ENCODE results near the gene TM4SF20.
"Not testable (repeated sequence)": the region's sequence is repeated elsewhere in the genome, so short reads cannot be mapped to it uniquely, and the experiment has no call there.

Gene TM4SF20

DNA sequence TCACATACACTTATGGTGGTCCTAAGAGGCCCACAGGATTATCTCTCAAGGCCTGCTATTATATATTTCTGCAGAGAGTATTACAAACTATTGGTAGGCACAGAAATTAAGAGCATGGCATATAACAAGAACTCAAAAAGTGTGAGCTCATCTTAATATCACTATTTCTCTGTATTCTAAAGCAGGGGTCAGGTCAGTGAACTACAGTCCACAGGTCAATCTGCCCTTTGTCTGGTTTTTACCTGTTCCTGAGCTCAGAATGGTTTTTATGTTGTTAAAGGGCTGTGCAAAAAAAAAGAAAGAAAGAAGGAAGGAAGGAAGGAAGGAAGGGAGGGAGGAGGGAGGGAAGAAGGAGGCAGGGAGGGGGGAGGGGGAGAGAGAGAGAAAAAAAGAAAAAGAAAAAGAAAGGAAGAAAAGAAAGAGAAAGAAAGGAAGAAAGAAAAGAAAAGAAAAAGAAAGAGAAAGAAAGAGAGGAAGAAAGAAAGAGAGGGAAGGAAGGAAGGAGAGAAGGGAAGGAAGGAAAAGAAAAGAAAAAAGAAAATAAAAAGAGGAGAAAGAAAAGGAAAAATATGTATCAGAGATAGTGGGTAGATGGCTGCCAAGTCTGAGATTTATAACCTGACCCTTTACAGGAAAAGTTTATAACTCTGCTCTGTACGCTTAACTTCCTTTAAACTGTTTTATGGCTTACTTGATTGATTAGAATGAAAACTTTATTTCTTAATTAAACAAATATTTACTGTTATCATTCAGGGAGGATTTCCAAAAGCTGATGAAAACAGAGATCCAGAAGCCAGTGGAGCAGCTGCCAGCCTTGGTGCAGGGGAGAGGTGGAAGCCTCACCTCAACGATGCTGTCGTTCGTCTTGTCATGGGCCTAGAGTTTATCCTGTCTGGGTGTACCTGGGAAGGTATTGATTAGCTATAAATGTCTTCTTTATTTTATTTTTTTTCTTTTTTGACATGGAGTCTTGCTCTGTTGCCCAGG, 19.9 kb upstream of the TM4SF20 start:
- H3K4me1 ChIP-seq (ENCODE audit: control insufficient read depth, insufficient read depth, low read length), result no peaks in the 10 kb centered on the region
- no peak for DNase-seq (ENCODE audit: low read depth, low spot score)
- H3K4me3 ChIP-seq (ENCODE audit: low read length), result no peak overlapping the region
- H3K27ac ChIP-seq (ENCODE audit: low read length), result no peak overlapping the region
- H3K9me3 ChIP-seq (ENCODE audit: control insufficient read depth, insufficient read depth, low read length), result no peaks in the 10 kb centered on the region
- no peaks in the 10 kb centered on the region for H3K36me3 ChIP-seq (ENCODE audit: control insufficient read depth, insufficient read depth, low read length)
- no peaks in the 10 kb centered on the region for H3K27me3 ChIP-seq (ENCODE audit: control insufficient read depth, insufficient read depth, low read length)
- WGBS (ENCODE audit: insufficient coverage, insufficient read length), result no CpG with 5 or more reads among the region's 4 CpGs

DNA sequence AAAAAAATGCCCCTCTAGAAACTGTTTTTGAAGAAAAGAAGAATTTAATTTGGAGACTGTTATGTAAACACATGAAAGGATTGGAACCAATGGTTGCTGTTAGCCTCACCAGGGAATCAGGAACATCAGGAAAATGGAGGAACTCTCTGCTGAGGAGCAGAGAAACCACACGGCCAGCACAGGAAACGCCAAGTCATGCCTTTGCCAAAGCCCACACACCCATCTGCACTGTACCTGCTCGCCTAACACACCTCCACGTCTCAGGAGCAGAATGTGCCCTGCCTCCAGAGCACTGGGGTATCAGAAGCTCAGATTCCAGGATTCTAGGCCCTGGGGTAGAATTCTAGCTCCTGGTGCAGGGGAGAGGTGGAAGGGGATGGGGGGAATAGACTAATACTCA, 18.5 kb upstream of the TM4SF20 start:
- H3K27ac ChIP-seq (ENCODE audit: low read length), result no peak overlapping the region
- no peaks in the 10 kb centered on the region for H3K4me1 ChIP-seq (ENCODE audit: control insufficient read depth, insufficient read depth, low read length)
- no CpG with 5 or more reads among the region's 4 CpGs for WGBS (ENCODE audit: insufficient coverage, insufficient read length)
- DNase-seq (ENCODE audit: low read depth, low spot score), result no peak
- H3K36me3 ChIP-seq (ENCODE audit: control insufficient read depth, insufficient read depth, low read length), result no peaks in the 10 kb centered on the region
- no peaks in the 10 kb centered on the region for H3K27me3 ChIP-seq (ENCODE audit: control insufficient read depth, insufficient read depth, low read length)
- no peaks in the 10 kb centered on the region for H3K9me3 ChIP-seq (ENCODE audit: control insufficient read depth, insufficient read depth, low read length)
- H3K4me3 ChIP-seq (ENCODE audit: low read length), result no peak overlapping the region

DNA sequence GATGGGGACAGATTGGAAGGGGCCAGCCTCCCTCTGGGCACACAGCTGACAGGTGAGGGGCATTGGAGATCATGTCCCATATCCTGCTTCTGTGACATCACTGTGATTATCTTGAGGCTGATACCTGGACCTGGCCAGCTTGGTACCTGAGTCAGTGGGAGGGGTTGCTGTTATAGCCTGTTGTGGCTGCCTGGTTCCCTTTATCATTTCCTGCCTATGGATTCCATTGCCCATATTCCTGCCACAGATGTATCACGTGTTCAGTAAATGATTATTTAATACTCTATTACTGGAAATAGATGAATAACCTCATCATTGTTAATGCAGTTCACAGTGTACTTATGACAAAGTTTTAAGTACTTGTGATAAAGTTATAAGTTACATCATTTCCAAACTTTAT, 16.4 kb upstream of the TM4SF20 start:
- Histone ChIP-seq H3K4me1 (ENCODE audit: control insufficient read depth, insufficient read depth, low read length) (no peaks in the 10 kb centered on the region), H3K27ac (ENCODE audit: low read length) (no peak overlapping the region), H3K36me3 (ENCODE audit: control insufficient read depth, insufficient read depth, low read length) (no peaks in the 10 kb centered on the region), H3K27me3 (ENCODE audit: control insufficient read depth, insufficient read depth, low read length) (no peaks in the 10 kb centered on the region), H3K4me3 (ENCODE audit: low read length) (no peak overlapping the region), H3K9me3 (ENCODE audit: control insufficient read depth, insufficient read depth, low read length) (no peaks in the 10 kb centered on the region)
- WGBS (ENCODE audit: insufficient coverage, insufficient read length), result no CpG with 5 or more reads among the region's 1 CpG
- DNase-seq (ENCODE audit: low read depth, low spot score), result no peak

DNA sequence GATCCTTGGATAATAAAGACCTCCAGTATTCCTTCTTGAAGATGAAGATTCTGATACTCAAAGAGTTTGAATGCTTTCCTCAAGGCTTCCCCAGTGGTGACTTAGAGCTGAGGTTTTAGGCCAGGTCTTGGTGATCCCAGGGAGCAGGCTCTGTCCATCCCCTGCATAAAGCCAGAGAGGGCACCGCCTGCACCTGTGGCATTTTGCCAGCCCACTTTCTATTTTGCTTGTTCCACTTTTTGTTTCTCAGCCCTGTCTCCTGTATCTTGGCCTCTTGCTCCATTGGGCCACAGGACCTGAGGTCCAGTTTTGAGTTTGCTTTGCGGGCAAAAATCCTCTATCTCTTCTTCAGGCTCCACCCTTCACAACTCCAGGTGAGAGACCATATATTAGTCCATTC, 15.3 kb upstream of the TM4SF20 start:
- Histone ChIP-seq H3K4me1 (ENCODE audit: control insufficient read depth, insufficient read depth, low read length) (no peaks in the 10 kb centered on the region), H3K4me3 (ENCODE audit: low read length) (no peak overlapping the region), H3K9me3 (ENCODE audit: control insufficient read depth, insufficient read depth, low read length) (no peaks in the 10 kb centered on the region)

DNA sequence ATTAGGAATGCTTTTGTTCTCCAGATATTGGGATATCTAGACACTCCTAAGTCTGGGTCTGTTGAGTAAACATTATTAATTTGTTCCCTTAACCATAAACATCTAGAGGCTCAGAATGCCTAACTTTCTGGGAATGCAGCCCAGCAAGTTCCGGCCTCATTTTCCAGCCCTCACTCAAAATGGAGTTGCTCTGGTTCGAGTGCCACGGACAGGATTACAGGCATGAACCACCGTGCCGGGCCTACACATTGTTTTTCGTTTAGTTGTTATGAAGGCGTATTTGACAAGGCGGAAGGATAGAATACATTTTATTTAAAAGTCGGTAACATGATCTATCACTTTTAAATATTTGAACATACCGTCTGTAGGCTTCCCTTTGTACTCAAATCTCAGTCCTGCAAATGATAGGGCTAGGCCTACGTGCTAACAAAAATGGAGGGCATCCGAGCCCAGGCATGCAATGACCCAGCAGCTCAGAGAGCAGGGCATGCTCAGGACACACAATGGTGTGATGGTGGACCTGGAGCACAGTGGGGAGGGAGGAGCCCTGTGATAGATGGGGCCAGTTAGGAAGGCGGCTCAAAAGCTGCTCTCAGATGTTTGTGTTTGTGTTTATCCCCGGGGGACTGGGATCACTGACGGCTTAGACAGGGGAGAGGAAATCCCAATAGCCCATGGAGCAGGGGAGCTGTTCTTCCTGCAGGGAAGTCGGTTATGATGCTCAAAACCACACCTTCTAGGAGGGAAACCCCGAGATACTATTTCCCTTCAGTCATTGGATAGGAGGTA, 11.6 kb upstream of the TM4SF20 start:
- no peaks in the 10 kb centered on the region for H3K27me3 ChIP-seq (ENCODE audit: control insufficient read depth, insufficient read depth, low read length)
- DNase-seq (ENCODE audit: low read depth, low spot score), result no peak
- no peak overlapping the region for H3K27ac ChIP-seq (ENCODE audit: low read length)
- no peaks in the 10 kb centered on the region for H3K9me3 ChIP-seq (ENCODE audit: control insufficient read depth, insufficient read depth, low read length)
- H3K36me3 ChIP-seq (ENCODE audit: control insufficient read depth, insufficient read depth, low read length), result no peaks in the 10 kb centered on the region
- no peaks in the 10 kb centered on the region for H3K4me1 ChIP-seq (ENCODE audit: control insufficient read depth, insufficient read depth, low read length)
- no CpG with 5 or more reads among the region's 17 CpGs for WGBS (ENCODE audit: insufficient coverage, insufficient read length)
- H3K4me3 ChIP-seq (ENCODE audit: low read length), result no peak overlapping the region

More for the DNA sequence above, 15.3 kb upstream of the TM4SF20 start:
- DNase-seq (ENCODE audit: low read depth, low spot score), result no peak
- WGBS (ENCODE audit: insufficient coverage, insufficient read length), result no CpG with 5 or more reads among the region's 2 CpGs
- Histone ChIP-seq H3K27ac (ENCODE audit: low read length) (no peak overlapping the region), H3K27me3 (ENCODE audit: control insufficient read depth, insufficient read depth, low read length) (no peaks in the 10 kb centered on the region), H3K36me3 (ENCODE audit: control insufficient read depth, insufficient read depth, low read length) (no peaks in the 10 kb centered on the region)

DNA sequence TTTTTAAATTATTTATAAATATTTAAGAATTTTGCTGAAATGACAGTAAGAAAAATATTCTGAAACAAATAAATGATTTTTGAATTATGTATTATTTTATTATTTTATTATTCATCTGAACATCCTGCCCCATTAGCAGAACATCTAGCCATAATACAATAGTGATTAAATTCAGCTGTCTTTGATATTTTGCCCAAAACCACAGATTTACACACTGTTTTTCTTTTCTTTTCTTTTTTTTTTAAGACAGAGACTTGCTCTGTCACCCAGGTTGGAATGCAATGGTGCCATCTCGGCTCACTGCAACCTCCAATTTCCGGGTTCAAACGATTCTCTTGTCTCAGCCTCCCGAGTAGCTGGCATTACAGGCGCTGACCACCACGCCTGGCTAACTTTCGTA, 10.6 kb upstream of the TM4SF20 start:
- H3K9me3 ChIP-seq (ENCODE audit: control insufficient read depth, insufficient read depth, low read length), result no peaks in the 10 kb centered on the region

DNA sequence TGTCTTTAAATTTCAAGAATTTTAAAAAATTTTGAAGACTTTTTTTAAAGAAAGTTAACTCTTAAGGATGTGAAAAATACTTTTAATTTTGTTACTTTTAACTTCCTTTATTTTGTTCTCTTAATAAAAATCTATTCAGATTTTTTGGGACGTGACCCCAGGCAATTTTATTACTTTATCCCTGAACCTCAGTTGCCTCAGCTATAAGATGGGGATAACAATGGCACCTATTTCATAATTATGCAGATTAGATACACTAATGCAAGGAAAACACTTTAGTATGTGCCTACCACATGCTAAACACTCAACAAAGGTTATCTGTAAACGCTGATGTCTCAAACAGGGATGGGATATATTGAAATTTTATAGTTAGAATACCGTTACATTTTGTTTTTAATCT, 10.1 kb upstream of the TM4SF20 start:
- Histone ChIP-seq H3K9me3 (ENCODE audit: control insufficient read depth, insufficient read depth, low read length) (no peaks in the 10 kb centered on the region), H3K27ac (ENCODE audit: low read length) (no peak overlapping the region), H3K27me3 (ENCODE audit: control insufficient read depth, insufficient read depth, low read length) (no peaks in the 10 kb centered on the region), H3K4me1 (ENCODE audit: control insufficient read depth, insufficient read depth, low read length) (no peaks in the 10 kb centered on the region), H3K36me3 (ENCODE audit: control insufficient read depth, insufficient read depth, low read length) (no peaks in the 10 kb centered on the region), H3K4me3 (ENCODE audit: low read length) (no peak overlapping the region)
- WGBS (ENCODE audit: insufficient coverage, insufficient read length), result no CpG with 5 or more reads among the region's 3 CpGs
- DNase-seq (ENCODE audit: low read depth, low spot score), result no peak

More for the DNA sequence above, 10.6 kb upstream of the TM4SF20 start:
- no peak for DNase-seq (ENCODE audit: low read depth, low spot score)
- WGBS (ENCODE audit: insufficient coverage, insufficient read length), result no CpG with 5 or more reads among the region's 7 CpGs
- Histone ChIP-seq H3K4me3 (ENCODE audit: low read length) (no peak overlapping the region), H3K27ac (ENCODE audit: low read length) (no peak overlapping the region), H3K27me3 (ENCODE audit: control insufficient read depth, insufficient read depth, low read length) (no peaks in the 10 kb centered on the region), H3K4me1 (ENCODE audit: control insufficient read depth, insufficient read depth, low read length) (no peaks in the 10 kb centered on the region), H3K36me3 (ENCODE audit: control insufficient read depth, insufficient read depth, low read length) (no peaks in the 10 kb centered on the region)

DNA sequence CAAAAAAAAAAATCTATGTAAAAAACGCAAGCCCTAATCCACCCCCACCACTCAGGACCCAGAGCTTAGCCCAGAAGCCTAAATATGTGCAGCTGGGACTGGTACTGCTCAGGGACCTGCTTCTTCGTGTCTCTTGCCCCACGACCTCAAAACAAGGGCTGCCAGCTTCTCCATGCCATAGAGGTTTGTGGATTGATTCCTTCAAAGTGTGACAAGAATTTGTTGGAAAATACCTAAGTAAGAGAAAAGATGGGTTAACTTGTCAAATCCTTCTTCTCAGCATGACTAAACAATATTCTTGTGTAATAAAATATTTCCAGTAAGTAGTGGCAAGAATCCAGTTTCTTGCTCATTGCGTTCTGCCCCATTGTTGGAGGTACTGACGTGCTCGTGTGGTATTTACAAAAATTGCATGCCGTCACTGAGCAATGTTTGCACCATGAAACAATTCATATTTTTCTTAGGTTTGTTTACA, 9.5 kb upstream of the TM4SF20 start:
- Histone ChIP-seq H3K27ac (ENCODE audit: low read length) (no peak overlapping the region), H3K36me3 (ENCODE audit: control insufficient read depth, insufficient read depth, low read length) (no peaks in the 10 kb centered on the region), H3K9me3 (ENCODE audit: control insufficient read depth, insufficient read depth, low read length) (no peaks in the 10 kb centered on the region; the same call in 1 of the 2 replicates), H3K27me3 (ENCODE audit: control insufficient read depth, insufficient read depth, low read length) (no peaks in the 10 kb centered on the region), H3K4me1 (ENCODE audit: control insufficient read depth, insufficient read depth, low read length) (no peaks in the 10 kb centered on the region), H3K4me3 (ENCODE audit: low read length) (no peak overlapping the region)
- DNase-seq (ENCODE audit: low read depth, low spot score), result no peak
- WGBS (ENCODE audit: insufficient coverage, insufficient read length), result no CpG with 5 or more reads among the region's 7 CpGs

DNA sequence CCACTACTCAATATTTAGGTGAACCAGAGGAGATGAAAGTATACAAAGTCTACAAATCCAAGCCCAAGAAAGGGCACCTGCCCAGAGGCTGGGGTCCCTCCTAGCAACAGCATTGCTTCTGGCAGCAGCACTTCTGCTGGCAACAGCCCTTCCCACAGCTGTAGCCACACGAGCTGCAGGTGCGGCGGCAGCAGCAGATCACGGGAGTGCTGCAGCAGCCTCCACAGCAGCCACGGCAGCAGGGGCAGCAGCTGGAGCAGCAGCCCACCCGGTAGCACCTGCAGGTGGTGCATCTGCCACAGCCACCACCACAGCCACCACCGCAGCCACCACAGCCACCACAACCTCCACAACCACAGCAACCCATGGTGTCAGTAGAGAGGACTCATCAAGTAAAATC, 8.5 kb upstream of the TM4SF20 start, which contains the start of gene SCYGR1:
Gene SCYGR1 (minus strand): TSS at position 367 of the 400 bp plus-strand sequence. CDS start 0 bp downstream, at position 367.
- not testable (repeated sequence) for H3K36me3 ChIP-seq (ENCODE audit: control insufficient read depth, insufficient read depth, low read length); DNase-seq (ENCODE audit: low read depth, low spot score); H3K4me3 ChIP-seq (ENCODE audit: low read length); H3K9me3 ChIP-seq (ENCODE audit: control insufficient read depth, insufficient read depth, low read length); H3K27me3 ChIP-seq (ENCODE audit: control insufficient read depth, insufficient read depth, low read length); H3K27ac ChIP-seq (ENCODE audit: low read length); H3K4me1 ChIP-seq (ENCODE audit: control insufficient read depth, insufficient read depth, low read length)
- no CpG with 5 or more reads among the region's 7 CpGs for WGBS (ENCODE audit: insufficient coverage, insufficient read length)

DNA sequence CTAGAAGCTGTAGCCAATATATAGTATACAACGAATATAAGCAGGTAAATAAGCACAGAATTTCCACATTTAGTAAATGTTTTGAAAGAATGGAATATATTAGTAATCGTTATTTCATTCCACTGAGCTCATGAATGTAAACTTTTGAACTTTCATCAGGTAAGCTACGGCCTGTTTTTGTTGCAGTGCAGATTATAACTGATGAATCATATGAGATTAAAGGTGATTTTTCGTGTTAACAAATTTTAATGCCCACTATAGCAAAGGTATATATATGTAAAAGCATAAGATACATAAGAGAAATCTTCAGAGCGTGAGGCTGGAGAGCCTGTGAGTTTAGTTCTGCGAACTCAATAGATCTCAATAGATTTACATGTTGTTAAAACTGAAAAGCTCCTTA, 7.5 kb upstream of the TM4SF20 start:
- no peak for DNase-seq (ENCODE audit: low read depth, low spot score)
- H3K9me3 ChIP-seq (ENCODE audit: control insufficient read depth, insufficient read depth, low read length), result no peaks in the 10 kb centered on the region; the same call in 1 of the 2 replicates
- no peak overlapping the region for H3K4me3 ChIP-seq (ENCODE audit: low read length)
- H3K27me3 ChIP-seq (ENCODE audit: control insufficient read depth, insufficient read depth, low read length), result no peaks in the 10 kb centered on the region
- no peak overlapping the region for H3K27ac ChIP-seq (ENCODE audit: low read length)
- H3K4me1 ChIP-seq (ENCODE audit: control insufficient read depth, insufficient read depth, low read length), result no peaks in the 10 kb centered on the region
- no peaks in the 10 kb centered on the region for H3K36me3 ChIP-seq (ENCODE audit: control insufficient read depth, insufficient read depth, low read length)
- WGBS (ENCODE audit: insufficient coverage, insufficient read length), result no CpG with 5 or more reads among the region's 6 CpGs
